IPS-18a (cell line): ENCODE results near the gene PCARE.

Source experiments
- H3K27ac ChIP-seq: one replicate; pipeline ENCODE4 v1.5.1; 2013; ENCODE audit warnings: low read length
- H3K27me3 ChIP-seq: one replicate; pipeline ENCODE4 v1.6.1; 2013; ENCODE audit warnings: mild to moderate bottlenecking, low read length; ENCODE audit not compliant: control insufficient read depth, insufficient read depth
- H3K36me3 ChIP-seq: one replicate; pipeline ENCODE4 v1.6.1; 2013; ENCODE audit warnings: low read depth, low read length; ENCODE audit not compliant: control insufficient read depth
- H3K4me1 ChIP-seq: one replicate; pipeline ENCODE4 v1.6.1; 2013; ENCODE audit warnings: low read depth, low read length; ENCODE audit not compliant: control insufficient read depth
- H3K4me3 ChIP-seq: one replicate; pipeline ENCODE4 v1.5.1; 2013; ENCODE audit warnings: low read length
- H3K9ac ChIP-seq: one replicate; pipeline ENCODE4 v1.6.1; 2013; ENCODE audit warnings: mild to moderate bottlenecking, low read length, moderate library complexity
- H3K9me3 ChIP-seq: one replicate; pipeline ENCODE4 v1.6.1; 2013; ENCODE audit warnings: low read depth, low read length; ENCODE audit not compliant: control insufficient read depth

PCARE gene

DNA sequence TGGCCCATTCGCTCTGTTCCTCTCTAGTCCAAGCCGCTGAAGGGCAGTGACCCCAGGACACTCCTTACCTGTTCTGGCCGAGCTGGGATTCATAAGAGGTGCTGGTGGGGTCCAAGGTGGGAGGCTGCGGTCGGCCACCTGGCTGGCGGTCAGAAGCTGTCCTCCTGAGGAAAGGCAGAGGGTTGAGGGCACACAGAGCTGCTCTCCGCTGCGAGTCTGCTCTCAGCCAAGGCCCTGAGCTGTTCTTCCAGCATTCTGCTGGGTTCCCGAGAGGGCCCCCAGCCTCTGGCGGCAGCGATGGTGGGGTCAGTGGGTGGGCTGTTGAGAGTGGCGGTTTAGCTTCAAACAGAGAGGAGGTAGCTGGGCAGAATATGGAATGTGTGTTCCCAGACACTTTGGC, 3.8 kb downstream of the PCARE start:
- peaks cover under 1% of the 10 kb centered on the region for H3K4me1 ChIP-seq
- H3K9ac ChIP-seq: no peak overlapping the region
- H3K27ac ChIP-seq: no peak overlapping the region
- no peak overlapping the region for H3K4me3 ChIP-seq
- no peaks in the 10 kb centered on the region for H3K36me3 ChIP-seq
- H3K27me3 ChIP-seq: no peaks in the 10 kb centered on the region
- H3K9me3 ChIP-seq: no peaks in the 10 kb centered on the region

DNA sequence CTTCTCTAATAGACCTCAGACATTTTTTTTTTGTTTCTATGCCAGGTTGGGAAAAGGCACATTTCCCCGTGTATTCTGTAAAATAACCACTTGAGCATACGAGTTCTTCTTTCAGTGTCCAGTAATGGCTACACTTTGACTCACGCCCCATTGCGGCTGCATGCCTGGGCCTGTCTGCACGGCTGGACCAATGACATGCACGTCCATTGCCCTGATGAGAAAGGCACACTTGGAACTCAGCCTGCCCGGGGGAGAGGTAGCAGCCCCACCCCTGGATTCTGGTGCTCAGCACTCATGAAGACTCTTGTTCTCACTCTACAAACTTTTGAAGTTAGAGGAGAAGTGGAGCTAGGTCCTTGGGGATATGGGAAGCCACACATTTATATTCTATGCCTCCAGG, 5.8 kb downstream of the PCARE start:
- Histone ChIP-seq H3K27ac (no peak overlapping the region), H3K36me3 (no peaks in the 10 kb centered on the region), H3K4me3 (no peak overlapping the region), H3K9me3 (no peaks in the 10 kb centered on the region), H3K9ac (no peak overlapping the region), H3K27me3 (no peaks in the 10 kb centered on the region), H3K4me1 (peaks cover 5% of the 10 kb centered on the region)

DNA sequence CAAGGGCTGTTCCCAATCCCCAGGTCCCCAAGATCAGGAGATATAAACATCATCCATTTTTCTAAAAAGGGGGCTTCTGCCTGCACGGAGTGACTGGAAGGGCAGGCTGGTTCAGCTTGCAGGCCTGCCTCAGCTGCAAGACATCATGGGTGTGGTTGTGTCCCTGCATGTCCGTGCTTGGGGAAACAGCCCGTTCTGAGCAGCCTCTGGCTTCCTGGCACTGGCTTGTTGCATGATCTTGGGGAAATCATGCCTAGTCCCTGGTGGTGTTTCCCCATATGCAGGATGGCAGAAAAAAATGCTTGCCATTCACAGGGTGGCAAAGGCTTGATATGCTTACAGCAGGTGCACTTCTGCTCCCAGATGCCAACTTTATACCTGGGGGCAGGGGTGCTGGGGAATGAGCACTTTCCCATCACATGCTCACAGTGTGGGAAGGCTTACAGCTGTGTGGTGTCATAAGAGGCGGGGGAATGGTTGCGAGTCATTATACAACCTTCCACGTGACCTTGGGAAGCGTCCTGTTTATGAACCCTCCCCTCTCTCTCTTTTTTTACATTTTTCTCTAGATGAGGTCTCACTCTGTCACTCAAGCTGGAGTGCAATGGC, 7.2 kb downstream of the PCARE start:
- Histone ChIP-seq H3K36me3 (no peaks in the 10 kb centered on the region), H3K27ac (no peak overlapping the region), H3K9me3 (no peaks in the 10 kb centered on the region), H3K27me3 (no peaks in the 10 kb centered on the region), H3K4me3 (no peak overlapping the region), H3K9ac (no peak overlapping the region), H3K4me1 (peaks cover 5% of the 10 kb centered on the region)

DNA sequence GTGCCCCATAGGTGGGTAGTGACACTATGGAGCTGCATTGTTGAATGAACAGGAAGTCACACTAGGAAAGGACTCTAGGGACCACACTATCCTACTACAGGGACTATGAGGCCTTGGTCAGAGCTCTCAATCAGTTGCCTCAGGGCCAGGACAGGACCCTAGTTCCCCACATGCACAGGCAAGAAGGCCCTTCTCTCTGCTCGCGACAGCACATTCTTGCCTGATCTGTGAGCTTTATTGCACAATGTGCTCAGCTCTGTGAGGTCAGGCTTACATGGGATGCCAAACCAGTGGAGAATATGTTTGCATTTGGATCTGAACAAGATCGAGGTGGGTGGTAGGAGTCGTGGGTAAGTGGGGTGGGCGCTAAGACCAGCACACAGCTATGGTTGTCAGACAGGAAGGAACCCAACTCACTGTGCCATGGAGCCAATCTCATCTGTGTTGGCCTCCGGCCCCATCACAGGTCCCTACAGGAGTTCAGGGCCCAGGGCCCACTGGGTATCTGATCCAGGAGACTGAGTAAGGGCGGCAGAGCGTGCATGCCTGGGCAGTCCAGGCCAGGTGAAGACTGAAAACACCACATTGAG, 8.0 kb downstream of the PCARE start:
- no peak overlapping the region for H3K4me3 ChIP-seq
- peaks cover 5% of the 10 kb centered on the region for H3K4me1 ChIP-seq
- no peak overlapping the region for H3K27ac ChIP-seq
- H3K36me3 ChIP-seq: no peaks in the 10 kb centered on the region
- H3K27me3 ChIP-seq: no peaks in the 10 kb centered on the region
- no peak overlapping the region for H3K9ac ChIP-seq
- H3K9me3 ChIP-seq: no peaks in the 10 kb centered on the region

DNA sequence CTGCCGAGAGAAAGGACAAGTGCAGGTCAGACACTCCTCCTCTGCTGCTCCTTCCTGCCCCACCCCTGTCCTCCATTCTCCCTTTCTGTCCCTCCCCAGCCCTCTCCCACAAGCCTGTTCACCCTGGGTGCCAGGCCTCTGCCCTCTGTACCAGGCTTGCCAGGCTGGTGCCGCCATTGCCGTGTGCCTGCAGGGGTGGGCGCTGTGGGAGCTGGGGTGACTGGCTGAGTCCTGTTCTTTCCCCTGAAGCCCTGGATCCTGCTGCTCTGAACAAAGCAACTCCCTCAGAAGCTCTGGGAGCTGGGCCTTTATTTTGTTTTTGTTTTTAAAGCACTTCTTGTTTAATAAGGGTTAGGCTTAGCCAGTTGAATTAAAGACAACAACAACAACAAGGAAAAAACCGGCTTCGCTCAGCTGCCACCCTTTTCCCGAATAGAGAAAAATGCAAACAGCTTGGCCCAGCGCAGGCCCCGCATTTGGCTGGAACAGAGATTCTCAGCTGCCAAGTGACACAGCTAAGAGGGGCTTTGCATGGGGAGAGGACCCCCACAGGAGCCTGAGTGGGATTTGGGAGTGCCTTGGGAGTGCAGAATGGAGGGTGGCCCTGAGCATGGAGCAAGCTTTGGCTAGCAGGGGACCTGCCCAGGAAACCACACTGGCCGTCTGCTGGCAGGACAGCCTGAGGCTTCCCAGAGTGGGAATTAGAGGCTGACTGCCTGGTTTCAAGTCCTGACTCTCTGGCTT, 9.1 kb downstream of the PCARE start:
- no peaks in the 10 kb centered on the region for H3K9me3 ChIP-seq
- no peak overlapping the region for H3K4me3 ChIP-seq
- H3K9ac ChIP-seq: no peak overlapping the region
- no peaks in the 10 kb centered on the region for H3K36me3 ChIP-seq
- peaks cover 5% of the 10 kb centered on the region for H3K4me1 ChIP-seq
- no peaks in the 10 kb centered on the region for H3K27me3 ChIP-seq
- H3K27ac ChIP-seq: no peak overlapping the region

DNA sequence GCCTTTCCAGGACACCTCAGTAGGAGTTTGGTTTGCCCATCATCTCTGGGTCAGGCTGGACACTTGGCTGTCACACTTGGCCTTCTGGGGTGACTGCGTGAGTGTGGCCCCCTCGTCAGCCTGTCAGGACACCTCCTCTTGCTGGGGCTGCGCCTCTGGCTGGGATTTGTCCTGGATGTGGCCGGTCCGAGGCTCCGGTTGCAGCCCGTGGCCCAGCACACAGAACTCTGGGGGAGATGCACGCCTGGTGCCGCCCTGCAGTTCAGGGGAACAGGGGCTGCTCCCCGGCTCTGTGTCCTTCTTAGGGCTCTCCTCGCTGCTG, 9.6 kb downstream of the PCARE start:
- Histone ChIP-seq H3K4me1 (peaks cover 5% of the 10 kb centered on the region), H3K27me3 (no peaks in the 10 kb centered on the region), H3K9ac (no peak overlapping the region), H3K9me3 (no peaks in the 10 kb centered on the region), H3K27ac (no peak overlapping the region), H3K36me3 (no peaks in the 10 kb centered on the region), H3K4me3 (no peak overlapping the region)

DNA sequence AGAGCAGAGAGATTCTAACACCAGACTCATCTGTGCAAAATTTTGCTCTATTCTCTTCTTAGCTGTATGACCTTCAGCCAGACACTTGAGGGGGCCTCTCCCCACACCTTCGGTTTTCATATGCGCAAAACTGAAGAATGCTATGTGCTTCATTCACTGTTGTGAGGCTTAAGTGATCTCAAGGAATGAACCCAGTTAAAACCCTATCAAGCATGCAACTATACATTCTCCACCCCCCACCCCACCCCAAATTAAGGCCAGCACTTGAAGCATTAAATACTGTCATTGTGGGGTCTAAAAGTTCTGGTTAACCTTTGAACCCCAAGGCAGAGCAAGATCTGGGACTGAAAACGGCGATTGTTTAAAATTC, 10.0 kb downstream of the PCARE start:
- H3K27ac ChIP-seq: no peak overlapping the region
- H3K9me3 ChIP-seq: no peaks in the 10 kb centered on the region
- H3K4me1 ChIP-seq: peaks cover 5% of the 10 kb centered on the region
- no peaks in the 10 kb centered on the region for H3K36me3 ChIP-seq
- H3K9ac ChIP-seq: no peak overlapping the region
- no peak overlapping the region for H3K4me3 ChIP-seq
- H3K27me3 ChIP-seq: no peaks in the 10 kb centered on the region

DNA sequence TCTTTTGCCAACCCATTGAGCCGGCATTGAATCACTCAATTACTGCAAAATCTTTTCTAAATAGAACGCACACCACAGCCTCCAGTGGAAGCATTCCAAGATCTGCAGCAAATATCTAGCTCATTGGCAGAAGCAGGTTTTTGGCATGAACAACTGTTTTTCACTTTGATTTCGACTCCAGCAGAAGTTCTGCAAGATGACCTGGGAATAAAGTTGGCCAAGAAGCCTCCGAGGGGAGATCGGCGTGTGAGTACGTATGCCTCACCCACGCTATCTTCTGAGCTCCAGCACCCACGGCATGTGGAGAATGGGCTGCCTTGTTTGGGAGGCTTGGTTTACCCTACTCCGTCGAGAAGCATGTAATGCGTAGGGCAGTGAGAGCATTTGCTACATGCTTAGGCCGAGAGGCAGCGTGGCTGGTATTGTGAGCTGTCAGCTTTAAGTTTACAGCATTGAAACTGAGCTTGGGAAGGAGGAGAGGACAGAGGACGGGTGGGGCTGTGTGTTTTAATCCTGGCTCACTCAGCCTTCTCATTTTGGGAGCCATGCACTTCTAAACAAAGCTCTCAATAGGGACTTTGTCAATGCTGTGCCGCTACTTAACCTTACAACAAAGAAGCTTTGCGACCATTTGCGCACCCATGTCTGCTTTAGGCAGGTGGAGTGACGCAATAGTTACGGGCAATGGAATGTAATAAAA, 10.5 kb downstream of the PCARE start:
- Histone ChIP-seq H3K27ac (no peak overlapping the region), H3K27me3 (no peaks in the 10 kb centered on the region), H3K36me3 (no peaks in the 10 kb centered on the region), H3K4me1 (peaks cover 5% of the 10 kb centered on the region), H3K9me3 (no peaks in the 10 kb centered on the region), H3K9ac (no peak overlapping the region), H3K4me3 (no peak overlapping the region)

DNA sequence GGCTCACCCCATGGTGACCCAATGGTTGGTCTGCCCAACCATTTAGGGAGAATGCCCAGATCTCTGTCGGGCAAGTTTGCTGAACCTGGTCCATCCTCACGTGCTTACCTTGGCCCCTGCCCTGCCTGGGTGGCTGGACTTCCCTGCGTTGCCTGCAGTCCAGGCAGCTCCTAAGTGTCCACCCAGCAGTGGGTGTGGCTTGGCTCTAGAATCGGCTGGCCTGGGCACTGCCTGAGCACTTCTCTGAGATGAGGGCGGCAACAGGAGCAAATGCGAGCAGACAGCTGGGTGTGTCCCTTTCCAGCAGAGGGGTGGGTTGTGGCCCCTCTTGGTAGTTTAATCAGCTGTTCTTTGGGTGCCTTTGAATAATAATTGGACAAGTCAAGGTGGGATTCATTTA, 11.3 kb downstream of the PCARE start:
- H3K4me1 ChIP-seq: peaks cover 5% of the 10 kb centered on the region
- H3K27me3 ChIP-seq: no peaks in the 10 kb centered on the region
- no peak overlapping the region for H3K27ac ChIP-seq
- H3K9me3 ChIP-seq: no peaks in the 10 kb centered on the region
- H3K9ac ChIP-seq: no peak overlapping the region
- no peak overlapping the region for H3K4me3 ChIP-seq
- H3K36me3 ChIP-seq: no peaks in the 10 kb centered on the region

DNA sequence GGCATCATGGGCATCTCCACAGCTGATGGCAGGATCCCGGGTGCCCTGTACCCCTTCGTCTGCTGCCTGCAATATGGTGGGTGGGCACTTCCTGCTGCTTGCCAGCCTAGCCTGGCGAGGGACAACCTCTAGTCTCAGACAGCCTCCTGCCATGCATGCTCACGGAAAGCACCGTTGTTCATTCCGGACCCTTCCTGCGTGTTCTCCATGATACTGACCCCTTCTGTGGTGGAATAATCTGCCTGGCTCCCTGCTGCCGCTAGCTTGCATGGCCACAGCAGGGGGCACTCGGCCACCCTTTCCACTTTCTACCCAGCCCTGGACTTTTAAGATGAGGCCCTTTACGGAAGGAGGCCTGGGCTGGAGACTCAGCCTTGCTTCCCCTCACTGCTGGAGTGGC, 12.0 kb downstream of the PCARE start:
- no peak overlapping the region for H3K9ac ChIP-seq
- no peaks in the 10 kb centered on the region for H3K36me3 ChIP-seq
- H3K4me3 ChIP-seq: no peak overlapping the region
- peaks cover 5% of the 10 kb centered on the region for H3K4me1 ChIP-seq
- no peak overlapping the region for H3K27ac ChIP-seq
- no peaks in the 10 kb centered on the region for H3K27me3 ChIP-seq
- H3K9me3 ChIP-seq: no peaks in the 10 kb centered on the region

DNA sequence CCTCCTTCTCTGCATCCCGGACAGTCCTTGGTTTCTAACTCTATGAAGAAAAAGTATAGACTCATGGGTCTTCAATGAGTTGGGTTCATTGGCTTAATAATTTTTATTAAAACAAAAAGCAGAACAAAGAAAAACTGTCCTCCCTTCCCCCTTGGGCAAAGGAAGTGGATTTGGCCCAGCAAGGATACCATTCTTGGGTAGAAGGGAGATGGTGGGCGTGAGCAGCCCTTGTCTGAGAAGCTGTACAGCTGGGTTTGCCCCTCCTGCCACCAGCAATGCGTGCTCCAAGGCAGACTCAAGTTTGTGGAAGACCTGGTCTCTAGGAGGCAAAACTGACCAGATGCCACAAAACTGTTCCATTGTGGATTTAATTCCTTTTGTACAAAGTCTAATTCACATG, 12.7 kb downstream of the PCARE start:
- no peaks in the 10 kb centered on the region for H3K36me3 ChIP-seq
- H3K4me3 ChIP-seq: no peak overlapping the region
- no peaks in the 10 kb centered on the region for H3K27me3 ChIP-seq
- no peak overlapping the region for H3K9ac ChIP-seq
- no peak overlapping the region for H3K27ac ChIP-seq
- H3K9me3 ChIP-seq: no peaks in the 10 kb centered on the region
- H3K4me1 ChIP-seq: peaks cover 5% of the 10 kb centered on the region
